HG02938 (cell line): ENCODE measurements around the gene HIBCH.
A peak's percentile ranks its signal among the peaks of the same experiment; 100 is the strongest.

ENCODE experiments used
- ATAC-seq: cut with Tn5 transposase; IDR thresholded peaks from one replicate; pipeline ENCODE4 v1.9.1; 2021; ENCODE audit warnings: mild to moderate bottlenecking, moderate library complexity; ENCODE audit not compliant: unreplicated experiment

HIBCH gene

GRCh38 chr2:190162851-190163250 lies 156.8 kb downstream of the HIBCH start:
- no peak for ATAC-seq

- no peak for ATAC-seq
These were observed 160.2 kb downstream of the HIBCH start for GRCh38 chr2:190159453-190159852.

DNA sequence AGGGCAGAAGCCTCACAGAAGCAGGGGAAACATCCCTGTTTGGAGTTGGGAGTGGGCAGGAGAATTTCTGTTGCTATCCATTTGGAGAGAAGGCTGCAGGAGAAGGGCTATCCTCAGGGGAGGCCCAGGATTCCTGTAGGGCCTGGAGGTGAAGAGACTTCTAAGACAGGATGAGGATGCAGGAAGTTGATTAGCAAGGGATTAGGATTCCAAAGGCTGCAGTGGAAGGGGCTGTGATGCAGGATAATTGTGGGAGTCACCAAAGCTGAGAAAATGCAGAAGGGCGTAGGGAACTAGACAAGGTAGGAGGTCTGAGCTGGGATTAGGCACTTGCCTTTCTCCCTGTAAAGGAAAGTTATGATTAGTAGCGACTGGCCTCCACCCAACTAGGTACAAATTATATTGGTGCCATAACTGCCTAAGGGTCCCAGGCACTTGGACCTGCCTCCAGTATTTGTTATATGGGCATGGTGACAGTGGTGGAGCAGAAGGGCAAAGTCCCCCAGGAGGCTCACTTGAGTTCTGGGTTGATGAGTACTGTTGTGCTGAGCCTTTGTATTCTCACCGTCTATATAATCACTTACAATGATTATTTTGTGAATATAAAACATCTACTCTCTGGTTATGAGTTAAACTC lies 160.7 kb downstream of the HIBCH start:
- ATAC-seq = no peak

GRCh38 chr2:190157613-190158528 lies 161.8 kb downstream of the HIBCH start:
- peak; percentile 55 for ATAC-seq

DNA sequence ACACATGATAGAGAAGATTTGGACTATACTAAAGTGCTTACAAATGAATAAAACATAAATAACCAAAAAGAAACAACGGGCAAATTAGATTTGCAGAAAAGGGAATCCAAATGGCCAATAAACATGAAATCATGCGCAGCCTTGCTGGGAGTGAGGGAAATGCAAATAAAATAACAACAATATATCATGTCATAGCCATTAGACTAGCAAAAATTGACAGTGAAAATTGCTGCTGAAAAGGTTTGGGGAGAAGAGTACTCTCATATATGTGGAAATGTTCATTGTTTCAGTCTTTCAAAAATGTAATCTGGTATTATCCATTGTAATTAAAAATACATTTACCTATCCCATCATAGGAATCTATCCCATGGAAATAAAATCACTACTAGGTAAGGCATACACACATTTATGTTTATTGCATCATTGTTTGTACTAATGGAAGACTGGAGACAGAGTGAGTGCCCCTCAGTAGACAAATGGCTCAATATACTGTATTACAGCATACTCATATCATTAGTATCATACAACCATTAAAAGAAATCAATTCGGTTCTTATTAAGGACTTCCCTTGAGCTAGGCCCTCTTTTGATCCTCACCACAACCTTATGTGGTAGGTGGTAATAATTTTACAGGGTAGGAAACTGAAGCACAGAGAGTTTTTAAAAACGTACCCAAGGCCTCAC lies 163.0 kb downstream of the HIBCH start:
- peak; percentile 40 for ATAC-seq
